HG03108 (cell line): Measurements from ENCODE around the gene SIPA1L2.

Experiments used
- ATAC-seq: cut with Tn5 transposase; IDR thresholded peaks from one replicate; pipeline ENCODE4 v1.9.1; 2021; ENCODE audit warnings: moderate library complexity; ENCODE audit not compliant: unreplicated experiment

The SIPA1L2 gene

GRCh38 chr1:232591344-232591743, 38.6 kb downstream of the SIPA1L2 start:
- ATAC-seq, result no peak

DNA sequence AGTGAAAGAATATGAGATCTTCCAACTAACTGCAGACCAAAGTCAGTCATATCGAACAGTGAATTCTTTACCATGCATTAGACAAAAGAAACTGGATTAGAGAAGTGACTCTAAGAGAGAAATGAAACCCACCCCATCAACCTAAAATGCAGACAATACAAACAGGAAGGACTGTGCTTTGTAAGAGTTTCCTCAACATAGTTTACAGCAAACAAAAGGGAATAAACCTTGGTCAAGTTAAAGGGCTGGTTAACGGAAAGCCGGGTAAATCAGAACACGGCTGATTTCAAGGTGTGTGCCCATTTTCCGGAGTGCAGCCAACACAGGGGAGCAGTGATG, 39.2 kb downstream of the SIPA1L2 start:
- peak; percentile 63 for ATAC-seq

- peak; percentile 12 for ATAC-seq
Observed at GRCh38 chr1:232589812-232590743, 39.9 kb downstream of the SIPA1L2 start.

DNA sequence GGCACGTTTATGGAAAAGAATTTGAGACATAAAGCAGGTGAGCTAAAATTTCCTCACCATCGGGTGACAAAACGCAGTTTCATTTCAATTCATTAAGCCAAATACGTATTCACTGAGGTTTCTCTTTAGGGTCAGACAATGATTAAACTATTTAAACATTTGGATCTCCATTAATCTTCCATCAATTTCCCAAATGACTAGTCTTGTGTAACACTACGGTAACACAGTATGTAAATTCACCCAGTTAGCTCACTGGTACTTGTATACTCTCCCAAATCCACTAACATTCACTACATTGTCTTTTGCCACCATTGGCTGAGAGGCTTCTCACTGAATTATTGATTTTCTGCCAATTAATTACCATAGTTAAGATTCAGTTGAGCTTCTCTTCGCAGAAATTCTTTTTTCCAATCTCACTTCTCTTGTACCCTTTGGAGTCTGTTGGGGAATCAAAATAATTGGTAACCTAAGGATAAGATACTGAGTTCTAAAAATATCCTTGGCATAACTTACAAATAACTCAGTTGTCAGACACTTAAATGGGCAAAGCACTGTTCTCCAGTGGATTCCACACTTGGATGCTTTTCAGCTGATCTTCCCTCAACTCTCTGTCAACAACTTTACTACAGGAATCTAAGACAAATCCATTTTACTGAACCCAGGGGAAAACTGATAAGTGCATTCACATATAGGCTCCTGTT, 40.7 kb downstream of the SIPA1L2 start:
- no peak for ATAC-seq

GRCh38 chr1:232587141-232588008, 42.6 kb downstream of the SIPA1L2 start:
- ATAC-seq, result no peak

DNA sequence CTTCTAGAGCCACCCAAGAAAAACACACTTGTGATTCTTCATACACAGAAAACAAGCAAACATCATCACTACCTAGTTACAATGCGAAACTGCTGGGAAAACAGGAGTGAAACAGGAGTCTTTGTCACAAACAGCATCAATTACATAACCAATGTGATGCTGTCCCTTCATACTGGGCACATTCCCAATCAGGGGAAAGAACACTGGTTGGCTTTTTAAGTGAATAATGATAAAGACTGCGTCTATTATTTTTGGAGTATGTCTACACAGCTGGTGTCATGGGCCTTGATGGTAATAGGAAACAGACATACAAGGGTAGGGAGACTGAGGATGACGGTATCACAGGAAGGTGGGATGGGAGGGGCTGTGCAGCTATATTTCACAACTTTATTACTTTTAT, 43.3 kb downstream of the SIPA1L2 start:
- ATAC-seq, result no peak

GRCh38 chr1:232585486-232585885, 44.4 kb downstream of the SIPA1L2 start:
- ATAC-seq, result no peak

GRCh38 chr1:232581932-232582331, 48.0 kb downstream of the SIPA1L2 start:
- no peak for ATAC-seq
